ENCODE results near the gene PDK2.

The PDK2 gene

GRCh38 chr17:50122945-50123344 is 27.8 kb downstream of the PDK2 start:
- H3K4me2 ChIP-seq (ENCODE audit: low read length), result no peak overlapping the region
- H3K27me3 ChIP-seq (ENCODE audit: control insufficient read depth, low read length), result peaks cover 51% of the 10 kb centered on the region
- no peak overlapping the region for H3K27ac ChIP-seq (ENCODE audit: low read depth, low read length)

DNA sequence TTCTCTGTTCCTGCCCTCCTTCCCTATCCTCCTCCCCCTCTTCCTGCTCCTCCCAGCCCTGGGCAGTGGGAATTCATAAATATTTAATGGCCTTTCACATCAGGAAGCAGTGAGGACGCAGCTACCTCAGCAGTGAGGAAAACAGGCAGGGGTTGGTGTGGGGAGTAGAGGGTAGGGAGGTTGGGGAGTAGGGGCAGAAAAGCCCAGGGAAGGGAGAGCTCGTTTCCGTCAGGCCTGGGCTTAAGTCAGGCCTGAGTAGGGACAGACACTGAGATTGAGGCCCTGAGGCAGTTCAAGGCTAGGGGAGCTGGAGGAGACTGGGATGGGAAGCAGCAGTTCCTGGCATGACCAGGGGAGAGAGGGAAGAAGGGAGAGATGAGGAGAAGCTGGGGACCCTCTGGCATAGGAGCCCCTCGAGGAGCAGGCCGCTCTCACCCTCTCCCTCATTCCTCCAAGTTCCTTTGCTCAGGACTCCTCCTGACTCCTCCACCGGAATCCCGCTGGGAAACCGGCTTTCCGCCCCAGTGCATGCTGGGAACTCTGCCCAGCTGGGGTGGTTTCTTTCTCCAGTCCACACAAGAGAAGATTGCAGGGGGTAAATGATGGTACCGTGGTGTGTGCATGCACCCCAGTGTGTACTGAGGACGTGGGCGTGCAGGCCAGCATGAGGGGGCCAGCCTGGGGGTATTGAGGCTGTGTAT is 28.6 kb downstream of the PDK2 start:
- H3K79me2 ChIP-seq (ENCODE audit: control insufficient read depth, low read length), result no peaks in the 10 kb centered on the region
- H3K27ac ChIP-seq (ENCODE audit: low read depth, low read length), result no peak overlapping the region
- no peaks in the 10 kb centered on the region; the same call in 1 of the 2 replicates for H3K4me1 ChIP-seq (ENCODE audit: control insufficient read depth, low read length)
- no peaks in the 10 kb centered on the region for H3K9me3 ChIP-seq (ENCODE audit: control insufficient read depth, insufficient read depth, low read length)
- H3K27me3 ChIP-seq (ENCODE audit: control insufficient read depth, low read length), result peaks cover 49% of the 10 kb centered on the region
- H3K36me3 ChIP-seq (ENCODE audit: control insufficient read depth, low read length), result no peaks in the 10 kb centered on the region
- no peak overlapping the region for H3K4me3 ChIP-seq (ENCODE audit: low read length)
- H3K9me2 ChIP-seq (replicated peaks; ENCODE audit: control insufficient read depth, low read length), result no peaks in the 10 kb centered on the region
- H4K20me1 ChIP-seq (ENCODE audit: control insufficient read depth, insufficient read depth, low read depth, low read length), result no peaks in the 10 kb centered on the region
- TF ChIP-seq, protein P1, sequence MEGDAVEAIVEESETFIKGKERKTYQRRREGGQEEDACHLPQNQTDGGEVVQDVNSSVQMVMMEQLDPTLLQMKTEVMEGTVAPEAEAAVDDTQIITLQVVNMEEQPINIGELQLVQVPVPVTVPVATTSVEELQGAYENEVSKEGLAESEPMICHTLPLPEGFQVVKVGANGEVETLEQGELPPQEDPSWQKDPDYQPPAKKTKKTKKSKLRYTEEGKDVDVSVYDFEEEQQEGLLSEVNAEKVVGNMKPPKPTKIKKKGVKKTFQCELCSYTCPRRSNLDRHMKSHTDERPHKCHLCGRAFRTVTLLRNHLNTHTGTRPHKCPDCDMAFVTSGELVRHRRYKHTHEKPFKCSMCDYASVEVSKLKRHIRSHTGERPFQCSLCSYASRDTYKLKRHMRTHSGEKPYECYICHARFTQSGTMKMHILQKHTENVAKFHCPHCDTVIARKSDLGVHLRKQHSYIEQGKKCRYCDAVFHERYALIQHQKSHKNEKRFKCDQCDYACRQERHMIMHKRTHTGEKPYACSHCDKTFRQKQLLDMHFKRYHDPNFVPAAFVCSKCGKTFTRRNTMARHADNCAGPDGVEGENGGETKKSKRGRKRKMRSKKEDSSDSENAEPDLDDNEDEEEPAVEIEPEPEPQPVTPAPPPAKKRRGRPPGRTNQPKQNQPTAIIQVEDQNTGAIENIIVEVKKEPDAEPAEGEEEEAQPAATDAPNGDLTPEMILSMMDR (IDR thresholded peaks at IDR 0.05; ENCODE audit: low read depth, low read length, poor library complexity, severe bottlenecking), result no peak
- TF ChIP-seq EZH2phosphoT487 (IDR thresholded peaks at IDR 0.05; ENCODE audit: borderline replicate concordance, low read length), result no peak
- no peak overlapping the region for H3K4me2 ChIP-seq (ENCODE audit: low read length)
- H3F3A ChIP-seq (ENCODE audit: control insufficient read depth, insufficient read depth), result no peaks in the 10 kb centered on the region

More at GRCh38 chr17:50122945-50123344, 27.8 kb downstream of the PDK2 start:
- H3K9me2 ChIP-seq (replicated peaks; ENCODE audit: control insufficient read depth, low read length), result no peaks in the 10 kb centered on the region
- no peaks in the 10 kb centered on the region for H3K9me3 ChIP-seq (ENCODE audit: control insufficient read depth, insufficient read depth, low read length)
- no peaks in the 10 kb centered on the region for H3K36me3 ChIP-seq (ENCODE audit: control insufficient read depth, low read length)
- no peaks in the 10 kb centered on the region for H4K20me1 ChIP-seq (ENCODE audit: control insufficient read depth, insufficient read depth, low read depth, low read length)
- no peak overlapping the region for H3K4me3 ChIP-seq (ENCODE audit: low read length)
- H3K4me1 ChIP-seq (ENCODE audit: control insufficient read depth, low read length), result no peaks in the 10 kb centered on the region; the same call in 1 of the 2 replicates
- H3F3A ChIP-seq (ENCODE audit: control insufficient read depth, insufficient read depth), result no peaks in the 10 kb centered on the region
- H3K79me2 ChIP-seq (ENCODE audit: control insufficient read depth, low read length), result no peaks in the 10 kb centered on the region
- no peak for TF ChIP-seq EZH2phosphoT487 (IDR thresholded peaks at IDR 0.05; ENCODE audit: borderline replicate concordance, low read length)
- TF ChIP-seq, protein P1 (IDR thresholded peaks at IDR 0.05; ENCODE audit: low read depth, low read length, poor library complexity, severe bottlenecking), result no peak

DNA sequence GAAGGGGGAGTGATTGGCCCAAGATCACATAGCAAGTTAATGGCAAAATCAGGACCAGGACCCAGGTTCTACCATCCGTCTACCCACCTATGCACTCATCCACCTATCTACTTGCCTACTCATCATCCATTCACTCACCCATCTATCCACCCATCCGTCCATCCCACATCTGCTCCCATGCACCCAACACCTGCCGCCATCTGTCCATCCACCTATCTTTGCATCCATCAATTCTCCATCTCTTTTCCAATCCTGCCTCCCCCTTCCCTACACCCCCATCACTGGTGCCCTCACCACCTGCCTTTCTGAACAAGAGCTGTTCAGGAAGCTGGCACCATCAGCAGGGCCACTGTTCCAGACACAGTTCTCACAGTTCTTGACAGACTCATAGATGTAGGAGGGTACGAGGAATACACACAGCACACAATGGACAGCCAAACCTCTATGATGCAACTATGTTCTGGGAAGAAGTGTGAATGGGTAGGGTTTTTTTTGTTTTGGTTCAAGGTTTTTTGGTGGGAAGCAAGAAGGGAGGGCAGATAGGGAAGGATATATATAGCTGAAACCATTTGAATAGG is 30.4 kb downstream of the PDK2 start:
- no peak overlapping the region for H3K27ac ChIP-seq (ENCODE audit: low read depth, low read length)
- no peaks in the 10 kb centered on the region for H3K9me3 ChIP-seq (ENCODE audit: control insufficient read depth, insufficient read depth, low read length)
- H3K79me2 ChIP-seq (ENCODE audit: control insufficient read depth, low read length), result no peaks in the 10 kb centered on the region
- H3K27me3 ChIP-seq (ENCODE audit: control insufficient read depth, low read length), result peaks cover 50% of the 10 kb centered on the region
- H4K20me1 ChIP-seq (ENCODE audit: control insufficient read depth, insufficient read depth, low read depth, low read length), result no peaks in the 10 kb centered on the region
- no peak for TF ChIP-seq EZH2phosphoT487 (IDR thresholded peaks at IDR 0.05; ENCODE audit: borderline replicate concordance, low read length)
- TF ChIP-seq, protein P1 (IDR thresholded peaks at IDR 0.05; ENCODE audit: low read depth, low read length, poor library complexity, severe bottlenecking), result no peak
- no peaks in the 10 kb centered on the region for H3K9me2 ChIP-seq (replicated peaks; ENCODE audit: control insufficient read depth, low read length)
- H3F3A ChIP-seq (ENCODE audit: control insufficient read depth, insufficient read depth), result no peaks in the 10 kb centered on the region
- no peak overlapping the region for H3K4me2 ChIP-seq (ENCODE audit: low read length)
- peaks cover 6% of the 10 kb centered on the region; the same call in 1 of the 2 replicates for H3K4me1 ChIP-seq (ENCODE audit: control insufficient read depth, low read length)
- H3K36me3 ChIP-seq (ENCODE audit: control insufficient read depth, low read length), result no peaks in the 10 kb centered on the region
- H3K4me3 ChIP-seq (ENCODE audit: low read length), result no peak overlapping the region
